GM12878 (cell line): ENCODE results near the gene IL20RB. TPM values are rescaled to one million over a fixed set of nuclear protein-coding genes. Genes with fewer than 3 reads are reported as not detected.

Experiments
- ATAC-seq: fragments of 200-7000 bp; cut with Tn5 transposase; 3 replicates; pipeline ENCODE4 v1.9.1; 2020; ENCODE audit warnings: mild to moderate bottlenecking, moderate library complexity
- BruUV-seq: library from RNA; stranded (reverse); fragments of 400-500 nt; replicated peaks from 2 replicates; lab custom pipeline; 2021; lab: Mats Ljungman, UMichigan
- CTCF ChIA-PET: fragments of 300-600 bp; sonication (Branson Sonifier 250); formaldehyde crosslinking; extraction: SDS; loops from one replicate; lab custom pipeline; 2021; ENCODE audit warnings: inconsistent platforms; lab: Yijun Ruan, JAX
- POLR2A ChIA-PET: fragments of 350-600 bp; formaldehyde crosslinking; extraction: SDS; loops from one replicate; lab custom pipeline; 2021; ENCODE audit warnings: inconsistent platforms; lab: Charles Lee
- RAD21 ChIA-PET: fragments of 300-600 bp; sonication (Branson Sonifier 250); formaldehyde crosslinking; loops from one replicate; lab custom pipeline; 2023; ENCODE audit warnings: antibody characterized with exemption; ENCODE audit not compliant: unreplicated experiment; lab: Charles Lee
- SMC1A ChIA-PET: fragments of 300-600 bp; sonication (Branson Sonifier 250); formaldehyde crosslinking; loops from one replicate; lab custom pipeline; 2023; ENCODE audit not compliant: unreplicated experiment, uncharacterized antibody; lab: Charles Lee
- DNase-seq: peaks from one replicate; pipeline ENCODE4 v3.0.0-alpha.2; 2011; ENCODE audit warnings: low read depth, low spot score
- FAIRE-seq: peaks from 3 replicates; lab custom pipeline; 2011; peaks lifted over from hg19 to GRCh38; lab: Jason Lieb, UNC
- H2AFZ ChIP-seq: 2 replicates; pipeline ENCODE4 v1.6.0; 2011; ENCODE audit warnings: low read depth, low read length, control low read depth; ENCODE audit not compliant: control insufficient read depth
- H3K27ac ChIP-seq: 2 replicates; pipeline ENCODE4 v1.5.1; 2011; ENCODE audit warnings: control low read depth; ENCODE audit not compliant: control insufficient read depth, insufficient read depth
- H3K27me3 ChIP-seq, 2 experiments: replicated peaks in 1 of 2; 2 replicates each; pipeline versions ENCODE4 v1.6.0 to v1.6.1; 2011; ENCODE audit warnings: low read length in 1 of 2; ENCODE audit not compliant: control insufficient read depth in 2 of 2, insufficient read depth in 2 of 2
- H3K36me3 ChIP-seq, 2 experiments: 2 replicates each; pipeline ENCODE4 v1.5.1; 2011; ENCODE audit warnings: low read length in 1 of 2; ENCODE audit not compliant: control insufficient read depth in 2 of 2, insufficient read depth in 2 of 2
- H3K4me1 ChIP-seq: 2 replicates; pipeline ENCODE4 v1.6.1; 2011; ENCODE audit warnings: mild to moderate bottlenecking, low read length, moderate library complexity, mixed read lengths; ENCODE audit not compliant: control insufficient read depth, insufficient read depth
- H3K4me2 ChIP-seq: 2 replicates; pipeline ENCODE4 v1.6.0; 2011; ENCODE audit warnings: control low read depth; ENCODE audit not compliant: control insufficient read depth, insufficient read depth
- H3K4me3 ChIP-seq: fragments of 200-600 bp; sonication (generic); 2 replicates; pipeline ENCODE4 v1.5.1; 2016
- H3K79me2 ChIP-seq: 2 replicates; pipeline ENCODE4 v1.6.0; 2011; ENCODE audit warnings: low read length; ENCODE audit not compliant: control insufficient read depth, insufficient read depth
- H3K9ac ChIP-seq: 2 replicates; pipeline ENCODE4 v1.8.0; 2011; ENCODE audit warnings: low read length, control low read depth, mixed read lengths; ENCODE audit not compliant: control insufficient read depth, insufficient read depth
- H3K9me3 ChIP-seq: replicated peaks from 3 replicates; pipeline ENCODE4 v1.5.1; 2011; ENCODE audit warnings: mild to moderate bottlenecking, low read length; ENCODE audit not compliant: control insufficient read depth, insufficient read depth
- H4K20me1 ChIP-seq: 2 replicates; pipeline ENCODE4 v1.6.0; 2011; ENCODE audit not compliant: control insufficient read depth, insufficient read depth
- BHLHE40 ChIP-seq, 2 experiments: fragments of 450-650 bp in 1 of 2; IDR thresholded peaks; 2 replicates each; pipeline ENCODE4 v1.6.1; 2011 to 2017; ENCODE audit warnings: low read depth in 2 of 2, borderline replicate concordance in 1 of 2, improper control_type of control experiment in 1 of 2, low read length in 1 of 2, mild to moderate bottlenecking in 1 of 2
- CBFB ChIP-seq: IDR thresholded peaks from 2 replicates; pipeline ENCODE4 v1.6.1; 2016; ENCODE audit warnings: antibody characterized with exemption, low read depth
- CHD4 ChIP-seq: fragments of 200-600 bp; sonication (generic); IDR thresholded peaks from 2 replicates; pipeline ENCODE4 v1.6.1; 2016; ENCODE audit warnings: mild to moderate bottlenecking
- CREB1 ChIP-seq: IDR thresholded peaks from 2 replicates; pipeline ENCODE4 v1.6.1; 2012; ENCODE audit warnings: low read depth, mild to moderate bottlenecking, inconsistent platforms
- CREM ChIP-seq: IDR thresholded peaks from 2 replicates; pipeline ENCODE4 v1.6.1; 2014; ENCODE audit warnings: antibody characterized with exemption, low read depth
- EZH2 ChIP-seq: IDR thresholded peaks from 2 replicates; pipeline ENCODE4 v1.6.1; 2012; ENCODE audit warnings: low read depth, mild to moderate bottlenecking, control low read depth, inconsistent platforms, low read length, borderline replicate concordance; ENCODE audit not compliant: control insufficient read depth
- PAX8 ChIP-seq: fragments of 450-650 bp; IDR thresholded peaks from 2 replicates; pipeline ENCODE4 v1.6.1; 2017; ENCODE audit warnings: mild to moderate bottlenecking, moderate library complexity
- RBBP5 ChIP-seq: fragments of 200-600 bp; sonication (generic); conservative IDR thresholded peaks from 2 replicates; pipeline ENCODE4 v1.6.1; 2016
- SMAD5 ChIP-seq: IDR thresholded peaks from 2 replicates; pipeline ENCODE4 v1.6.1; 2016; ENCODE audit warnings: antibody characterized with exemption, low read depth
- STAT3 ChIP-seq: IDR thresholded peaks from 2 replicates; pipeline ENCODE4 v1.6.1; 2011; ENCODE audit warnings: low read depth, low read length, improper control_type of control experiment
- TBL1XR1 ChIP-seq: IDR thresholded peaks from 2 replicates; pipeline ENCODE4 v1.6.1; 2012; ENCODE audit warnings: low read depth, low read length, improper control_type of control experiment
- TCF3 ChIP-seq: IDR thresholded peaks from 2 replicates; pipeline ENCODE4 v1.6.1; 2012; ENCODE audit warnings: low read depth, mild to moderate bottlenecking, low read length, borderline replicate concordance; ENCODE audit not compliant: insufficient read depth
- ZBTB4 ChIP-seq: fragments of 450-650 bp; formaldehyde crosslinking; IDR thresholded peaks from 2 replicates; pipeline ENCODE4 v1.4.0; 2022; ENCODE audit warnings: mild to moderate bottlenecking, moderate library complexity
- ZBTB40 ChIP-seq: fragments of 450-650 bp; IDR thresholded peaks from 2 replicates; pipeline ENCODE4 v1.6.1; 2016; ENCODE audit warnings: mild to moderate bottlenecking, moderate library complexity, borderline replicate concordance
- WGBS: methylation state at CpG from one replicate; pipeline ENCODE4 v1.1.6; 2016; ENCODE audit warnings: low lambda C conversion rate; ENCODE audit not compliant: insufficient replicate concordance, insufficient coverage; ENCODE audit errors: missing lambda C conversion rate; 5-methylcytosine and 5-hydroxymethylcytosine counted together
- in situ Hi-C: fragments of 300-500 bp; cut with MboI; formaldehyde crosslinking; loops from 9 replicates; pipeline ENCODE4 v1.14.3; 2018; ENCODE audit warnings: mixed read lengths
- intact Hi-C: fragments of 100-400 bp; cut with micrococcal nuclease; formaldehyde crosslinking; loops from one replicate; pipeline ENCODE4 v1.14.2; 2022; ENCODE audit not compliant: unreplicated experiment
- polyA plus RNA-seq, 11 experiments: library from polyadenylated mRNA; depleted of rRNA in 4 of 11; unstranded in 6 of 11; stranded (reverse) in 5 of 11; fragments of >200 nt; fragmentation: Nextera tagmentation in 4 of 11; fragmentation: Illumina TruSeq in 1 of 11; extraction: Ambion mirVana in 4 of 11; extraction: Trizol in 1 of 11; gene quantifications; 1 replicate in 1 of 11; 2 replicates in 10 of 11; pipeline versions ENCODE4 v1.2.1 to v1.2.3, GENCODE V29; 2011 to 2016; ENCODE audit warnings: inconsistent platforms in 2 of 11, missing spikeins in 2 of 11, low read depth in 1 of 11
- total RNA-seq, 4 experiments: library from RNA; depleted of rRNA in 3 of 4; stranded (reverse); fragments of >200 nt in 3 of 4; fragmentation: Illumina TruSeq in 1 of 4; extraction: Trizol in 1 of 4; gene quantifications; 2 replicates each; pipeline versions ENCODE4 v1.2.1 to v1.2.3, GENCODE V29; 2013 to 2021

IL20RB gene
- total and polyA plus RNA-seq, 10 of the 15 experiments (the other 5 are each of a cell fraction or from before 2014, with no cell fraction given): 0.21 to 1.1 (median 0.54) TPM

- ChIA-PET SMC1A (interaction anchor here (1.0 to 2.0 kb wide), 2 partner anchors 31 to 32 kb away, joined by 3 to 4 read pairs; no protein-coding TSS in a partner anchor), CTCF (no interaction called here), POLR2A (no interaction called here), RAD21 (no interaction called here)
- 57% methylated on average over 5 of the region's 5 CpGs for WGBS
- no peak overlapping the region for H3K4me3 ChIP-seq
- H3K9ac ChIP-seq: no peak overlapping the region
- H2AFZ ChIP-seq: no peak overlapping the region
- H3K36me3 ChIP-seq: no peaks in the 10 kb centered on the region
- no peaks in the 10 kb centered on the region for H3K27me3 ChIP-seq
- no peaks in the 10 kb centered on the region for H3K4me1 ChIP-seq
- H3K9me3 ChIP-seq: no peaks in the 10 kb centered on the region
- H4K20me1 ChIP-seq: no peaks in the 10 kb centered on the region
- FAIRE-seq (no peak), DNase-seq (no peak), ATAC-seq (no peak)
- no peak overlapping the region for H3K4me2 ChIP-seq
- intact Hi-C loops (no loop called here), in situ Hi-C loops (no loop called here)
- H3K27ac ChIP-seq: no peak overlapping the region
- TF ChIP-seq RBBP5 (no peak), ZBTB40 (no peak), PAX8 (no peak), CREB1 (no peak), CBFB (no peak), BHLHE40 (IDR thresholded peaks at IDR 0.05; ENCODE audit: borderline replicate concordance in 1 of 2, low read depth in 2 of 2, low read length in 1 of 2) (no peak), SMAD5 (no peak), EZH2 (no peak), CHD4 (no peak), TCF3 (no peak), ZBTB4 (no peak), STAT3 (no peak), TBL1XR1 (no peak), CREM (no peak)
- no TSS peak for BruUV-seq
- no peaks in the 10 kb centered on the region for H3K79me2 ChIP-seq
Observed at GRCh38 chr3:136982033-136982432, 24.2 kb downstream of the IL20RB start.
